GM18951 (cell line): ENCODE results near the gene DCUN1D1.

ENCODE experiments used
- POLR2A ChIP-seq: IDR thresholded peaks from 4 replicates; pipeline ENCODE4 v1.6.1; 2011; ENCODE audit warnings: mild to moderate bottlenecking; ENCODE audit not compliant: insufficient read length, insufficient read depth; ENCODE audit errors: extremely low read depth
- in situ Hi-C: fragments of 300-500 bp; cut with MboI; formaldehyde crosslinking; loops from one replicate; pipeline ENCODE4 v1.12.0; 2022; ENCODE audit warnings: low sequenced_read_pairs, mixed read lengths, inconsistent platforms; ENCODE audit not compliant: unreplicated experiment

The DCUN1D1 gene

GRCh38 chr3:182911782-182912111 lies 68.6 kb downstream of the DCUN1D1 start:
- no peak for TF ChIP-seq POLR2A
- in situ Hi-C loops = no loop called here

GRCh38 chr3:182910936-182911781 lies 69.2 kb downstream of the DCUN1D1 start:
- no peak for TF ChIP-seq POLR2A
- in situ Hi-C loops = no loop called here

GRCh38 chr3:182909318-182910040 lies 70.9 kb downstream of the DCUN1D1 start:
- TF ChIP-seq POLR2A = no peak
- in situ Hi-C loops = no loop called here

GRCh38 chr3:182908471-182908870 lies 71.9 kb downstream of the DCUN1D1 start:
- in situ Hi-C loops = no loop called here
- no peak for TF ChIP-seq POLR2A

- no peak for TF ChIP-seq POLR2A
- in situ Hi-C loops = no loop called here
Measured at GRCh38 chr3:182906036-182906435, 74.3 kb downstream of the DCUN1D1 start.

GRCh38 chr3:182905623-182906022 lies 74.7 kb downstream of the DCUN1D1 start:
- in situ Hi-C loops = no loop called here
- TF ChIP-seq POLR2A = no peak

- in situ Hi-C loops = no loop called here
- TF ChIP-seq POLR2A = no peak
Measured at GRCh38 chr3:182904164-182904563, 76.2 kb downstream of the DCUN1D1 start.

- in situ Hi-C loops = no loop called here
- TF ChIP-seq POLR2A = no peak
Measured at GRCh38 chr3:182902236-182902635, 78.1 kb downstream of the DCUN1D1 start.

- no peak for TF ChIP-seq POLR2A
- in situ Hi-C loops = loop anchor here (25.0 kb wide), 1 partner anchor 491 kb away; no protein-coding TSS in a partner anchor
Measured at GRCh38 chr3:182896553-182896952, 83.8 kb downstream of the DCUN1D1 start.

- TF ChIP-seq POLR2A = no peak
- in situ Hi-C loops = loop anchor here (25.0 kb wide), 1 partner anchor 492 kb away; no protein-coding TSS in a partner anchor
Measured at GRCh38 chr3:182895513-182896112, 84.7 kb downstream of the DCUN1D1 start.

- in situ Hi-C loops = loop anchor here (25.0 kb wide), 1 partner anchor 495 kb away; no protein-coding TSS in a partner anchor
- TF ChIP-seq POLR2A = no peak
Measured at GRCh38 chr3:182892226-182892625, 88.1 kb downstream of the DCUN1D1 start.

GRCh38 chr3:182891364-182891763 lies 89.0 kb downstream of the DCUN1D1 start:
- no peak for TF ChIP-seq POLR2A
- in situ Hi-C loops = loop anchor here (25.0 kb wide), 1 partner anchor 496 kb away; no protein-coding TSS in a partner anchor

GRCh38 chr3:182889948-182890629 lies 90.2 kb downstream of the DCUN1D1 start:
- TF ChIP-seq POLR2A = no peak
- in situ Hi-C loops = loop anchor here (25.0 kb wide), 1 partner anchor 497 kb away; no protein-coding TSS in a partner anchor
